H1 (cell line): ENCODE data around the gene CFAP53. TPM values are rescaled to one million over a fixed set of nuclear protein-coding genes. Genes with fewer than 3 reads are reported as not detected.

Experiments
- CTCF ChIA-PET: fragments of 300-600 bp; sonication (Branson Sonifier 250); formaldehyde crosslinking; loops from one replicate; lab custom pipeline; 2021; ENCODE audit not compliant: partially characterized antibody; lab: Charles Lee
- POLR2A ChIA-PET: fragments of 300-600 bp; sonication (Branson Sonifier 250); formaldehyde crosslinking; loops from one replicate; lab custom pipeline; 2021; ENCODE audit warnings: inconsistent platforms; ENCODE audit not compliant: partially characterized antibody; lab: Charles Lee
- DNase-seq, 2 experiments: peaks; one replicate each; pipeline versions ENCODE4 v3.0.0 to v3.0.0-alpha.2; 2010 to 2022; ENCODE audit warnings: low spot score in 2 of 2, low read depth in 1 of 2, mixed read lengths in 1 of 2
- FAIRE-seq: peaks from 2 replicates; lab custom pipeline; 2011; peaks lifted over from hg19 to GRCh38; lab: Jason Lieb, UNC
- H2AFZ ChIP-seq: 2 replicates; pipeline ENCODE4 v1.8.1; 2012; ENCODE audit warnings: low read length, inconsistent platforms
- H2AK5ac ChIP-seq: 2 replicates; pipeline ENCODE4 v1.6.1; 2013; ENCODE audit warnings: low read depth, low read length
- H2BK120ac ChIP-seq: replicated peaks from 2 replicates; pipeline ENCODE3; 2013; ENCODE audit warnings: low read depth, low read length, inconsistent platforms
- H2BK12ac ChIP-seq: 2 replicates; pipeline ENCODE4 v1.6.1; 2013; ENCODE audit warnings: low read depth, low read length
- H2BK15ac ChIP-seq: 2 replicates; pipeline ENCODE4 v1.6.1; 2013; ENCODE audit warnings: low read length
- H2BK20ac ChIP-seq: 2 replicates; pipeline ENCODE4 v1.6.1; 2013; ENCODE audit warnings: low read length
- H2BK5ac ChIP-seq: 2 replicates; pipeline ENCODE4 v1.6.1; 2013; ENCODE audit warnings: low read depth, low read length
- H3K14ac ChIP-seq: 2 replicates; pipeline ENCODE4 v1.6.1; 2013; ENCODE audit warnings: inconsistent platforms; ENCODE audit not compliant: insufficient read length
- H3K18ac ChIP-seq: 2 replicates; pipeline ENCODE4 v1.6.1; 2013; ENCODE audit warnings: low read length; ENCODE audit errors: extremely low read depth
- H3K23ac ChIP-seq: 2 replicates; pipeline ENCODE4 v1.6.1; 2013; ENCODE audit warnings: inconsistent platforms; ENCODE audit not compliant: insufficient read length
- H3K23me2 ChIP-seq: 2 replicates; pipeline ENCODE4 v1.6.1; 2013; ENCODE audit warnings: low read depth, low read length
- H3K27ac ChIP-seq: 2 replicates; pipeline ENCODE4 v1.6.1; 2011; ENCODE audit warnings: low read depth, low read length, inconsistent platforms
- H3K27me3 ChIP-seq, 4 experiments: replicated peaks in 1 of 4; 1 replicate in 1 of 4; 2 replicates in 3 of 4; pipeline versions ENCODE4 v1.6.1 to v1.8.1; 2011 to 2013; ENCODE audit warnings: low read length in 3 of 4, mild to moderate bottlenecking in 3 of 4, inconsistent platforms in 2 of 4, mixed read lengths in 2 of 4, moderate library complexity in 1 of 4; ENCODE audit not compliant: control insufficient read depth in 3 of 4, insufficient read depth in 3 of 4; ENCODE audit errors: extremely low read depth in 1 of 4
- H3K36me3 ChIP-seq, 4 experiments: 2 replicates each; pipeline versions ENCODE4 v1.6.1 to v1.8.1; 2011 to 2013; ENCODE audit warnings: mild to moderate bottlenecking in 4 of 4, low read length in 3 of 4, moderate library complexity in 2 of 4, control low read depth in 1 of 4, inconsistent platforms in 1 of 4; ENCODE audit not compliant: insufficient read depth in 4 of 4, control insufficient read depth in 2 of 4
- H3K4ac ChIP-seq: replicated peaks from 2 replicates; pipeline ENCODE3; 2013; ENCODE audit warnings: low read length, low read depth, mixed read lengths, inconsistent platforms; ENCODE audit not compliant: insufficient read length
- H3K4me1 ChIP-seq, 4 experiments: replicated peaks in 1 of 4; 1 replicate in 1 of 4; 2 replicates in 3 of 4; pipeline versions ENCODE4 v1.6.1 to v1.8.1; 2011 to 2013; ENCODE audit warnings: low read length in 3 of 4, inconsistent platforms in 2 of 4, mixed read lengths in 1 of 4; ENCODE audit not compliant: insufficient read depth in 4 of 4, control insufficient read depth in 3 of 4
- H3K4me2 ChIP-seq, 2 experiments: 2 replicates each; pipeline versions ENCODE4 v1.6.1 to v1.8.1; 2011 to 2013; ENCODE audit warnings: low read depth in 2 of 2, low read length in 2 of 2, control low read depth in 1 of 2, inconsistent platforms in 1 of 2, mild to moderate bottlenecking in 1 of 2; ENCODE audit not compliant: insufficient read depth in 1 of 2
- H3K4me3 ChIP-seq, 4 experiments: fragments of 200-600, 300-600 bp in 1 of 4; sonication (generic), shearing (Covaris generic), sonication (Bioruptor Twin) in 1 of 4; 2 replicates each; pipeline versions ENCODE4 v1.5.1 to v1.8.1; 2011 to 2016; ENCODE audit warnings: low read length in 4 of 4, low read depth in 3 of 4, control low read depth in 2 of 4, inconsistent platforms in 2 of 4, mild to moderate bottlenecking in 2 of 4, mixed read lengths in 1 of 4, moderate library complexity in 1 of 4; ENCODE audit not compliant: insufficient read depth in 2 of 4; ENCODE audit errors: extremely low read depth in 1 of 4
- H3K56ac ChIP-seq: replicated peaks from 2 replicates; pipeline ENCODE3; 2013; ENCODE audit warnings: low read depth, mild to moderate bottlenecking, mixed read lengths, low read length, inconsistent platforms; ENCODE audit not compliant: insufficient read length
- H3K79me1 ChIP-seq: 2 replicates; pipeline ENCODE4 v1.6.1; 2013; ENCODE audit warnings: low read depth, low read length, control low read depth
- H3K79me2 ChIP-seq, 2 experiments: 2 replicates each; pipeline versions ENCODE4 v1.6.1 to v1.8.1; 2012 to 2013; ENCODE audit warnings: low read length in 2 of 2, mild to moderate bottlenecking in 2 of 2, inconsistent platforms in 1 of 2; ENCODE audit not compliant: insufficient read depth in 2 of 2, control insufficient read depth in 1 of 2
- H3K9ac ChIP-seq, 4 experiments: replicated peaks in 1 of 4; 1 replicate in 1 of 4; 2 replicates in 3 of 4; pipeline versions ENCODE4 v1.6.1 to v1.8.1; 2011 to 2013; ENCODE audit warnings: low read depth in 3 of 4, low read length in 3 of 4, control low read depth in 2 of 4, mild to moderate bottlenecking in 2 of 4, moderate library complexity in 2 of 4, inconsistent platforms in 1 of 4; ENCODE audit errors: extremely low read depth in 1 of 4
- H3K9me3 ChIP-seq, 2 experiments: 2 replicates each; pipeline versions ENCODE4 v1.6.1 to v1.8.1; 2012 to 2013; ENCODE audit warnings: mild to moderate bottlenecking in 2 of 2, moderate library complexity in 2 of 2, control low read depth in 1 of 2, inconsistent platforms in 1 of 2, low read depth in 1 of 2, low read length in 1 of 2, mixed read lengths in 1 of 2; ENCODE audit not compliant: insufficient read depth in 2 of 2
- H4K20me1 ChIP-seq, 2 experiments: replicated peaks in 1 of 2; 2 replicates each; pipeline versions ENCODE3 to v1.8.1; 2011 to 2013; ENCODE audit warnings: inconsistent platforms in 2 of 2, low read length in 2 of 2, mild to moderate bottlenecking in 1 of 2; ENCODE audit not compliant: insufficient read depth in 2 of 2, control insufficient read depth in 1 of 2
- H4K5ac ChIP-seq: 2 replicates; pipeline ENCODE4 v1.6.1; 2013; ENCODE audit warnings: low read length, low read depth, mixed read lengths, inconsistent platforms; ENCODE audit not compliant: insufficient read length
- H4K8ac ChIP-seq: 2 replicates; pipeline ENCODE4 v1.8.0; 2013; ENCODE audit warnings: mild to moderate bottlenecking, moderate library complexity, low read length, inconsistent platforms; ENCODE audit not compliant: insufficient read depth; ENCODE audit errors: extremely low read depth
- H4K91ac ChIP-seq: replicated peaks from 2 replicates; pipeline ENCODE3; 2013; ENCODE audit warnings: low read length, mixed read lengths, inconsistent platforms; ENCODE audit not compliant: insufficient read length
- CHD2 ChIP-seq: IDR thresholded peaks from 2 replicates; pipeline ENCODE4 v1.6.1; 2012; ENCODE audit warnings: low read length, improper control_type of control experiment
- CTBP2 ChIP-seq: IDR thresholded peaks from 2 replicates; pipeline ENCODE4 v1.7.0; 2011; ENCODE audit warnings: borderline replicate concordance, mild to moderate bottlenecking, moderate library complexity, mixed read lengths, low read length; ENCODE audit not compliant: insufficient read depth, insufficient read length
- EZH2 ChIP-seq: fragments of 200-600 bp; sonication (generic); IDR thresholded peaks from 2 replicates; pipeline ENCODE4 v1.7.1; 2012; ENCODE audit warnings: low read depth, mild to moderate bottlenecking, moderate library complexity, low read length, inconsistent platforms; ENCODE audit not compliant: severe bottlenecking
- GABPA ChIP-seq: IDR thresholded peaks from 2 replicates; pipeline ENCODE4 v1.6.1; 2011; ENCODE audit warnings: mild to moderate bottlenecking, low read length, moderate library complexity, borderline replicate concordance; ENCODE audit not compliant: insufficient read depth
- RBBP5 ChIP-seq: IDR thresholded peaks from 2 replicates; pipeline ENCODE4 v1.7.1; 2012; ENCODE audit warnings: low read depth, mild to moderate bottlenecking, inconsistent platforms, low read length, moderate library complexity, borderline replicate concordance
- SRF ChIP-seq: IDR thresholded peaks from 2 replicates; pipeline ENCODE4 v1.6.1; 2011; ENCODE audit warnings: mild to moderate bottlenecking, low read depth, low read length, moderate library complexity
- TEAD4 ChIP-seq: IDR thresholded peaks from 2 replicates; pipeline ENCODE4 v1.6.1; 2012; ENCODE audit warnings: low read depth, low read length, inconsistent platforms, mixed read lengths
- WGBS, 2 experiments: shearing (Covaris generic) in 1 of 2; methylation state at CpG; one replicate each; pipeline versions ENCODE4 v1.1.6 to v1.1.7; 2013 to 2015; ENCODE audit warnings: low lambda C conversion rate in 2 of 2, mixed read lengths in 2 of 2, inconsistent platforms in 1 of 2, low coverage in 1 of 2, missing lambda C conversion rate in 1 of 2; ENCODE audit not compliant: insufficient replicate concordance in 2 of 2, insufficient coverage in 1 of 2, insufficient read length in 1 of 2; ENCODE audit errors: extremely low coverage in 1 of 2, missing lambda C conversion rate in 1 of 2; 5-methylcytosine and 5-hydroxymethylcytosine counted together
- polyA plus RNA-seq, 7 experiments: library from polyadenylated mRNA; depleted of rRNA in 3 of 7; stranded (reverse) in 5 of 7; unstranded in 2 of 7; fragments of >200 nt in 5 of 7; fragments of 200-250 nt in 2 of 7; gene quantifications; 1 replicate in 5 of 7; 2 replicates in 1 of 7; 4 replicates in 1 of 7; pipeline versions ENCODE4 v1.2.1 to v1.2.3, GENCODE V29; 2011 to 2013; ENCODE audit warnings: missing spikeins in 2 of 7, mixed read lengths in 2 of 7
- total RNA-seq: library from RNA; stranded (reverse); fragmentation: NEBNext Ultra II Directional; extraction: Animal tissue kit (Norgen Biotek cat#: 25700); gene quantifications from 2 replicates; pipeline ENCODE4 v1.2.1, GENCODE V29; 2021
- TF ChIP-seq, protein P1 (sequence below), 3 experiments: IDR thresholded peaks; 1 replicate in 2 of 3; 2 replicates in 1 of 3; pipeline versions ENCODE4 v1.5.1 to v1.6.1; 2011; ENCODE audit warnings: low read length in 3 of 3, mild to moderate bottlenecking in 3 of 3, inconsistent platforms in 2 of 3, low read depth in 1 of 3, moderate library complexity in 1 of 3; ENCODE audit not compliant: insufficient read depth in 1 of 3; ENCODE audit errors: control extremely low read depth in 1 of 3
- TF ChIP-seq, protein P2 (sequence below): IDR thresholded peaks from 2 replicates; pipeline ENCODE4 v1.6.1; 2012; ENCODE audit warnings: inconsistent platforms
- TF ChIP-seq, protein P3 (sequence below): IDR thresholded peaks from 2 replicates; pipeline ENCODE4 v1.6.1; 2012; ENCODE audit warnings: inconsistent platforms

CFAP53 gene
- total and polyA plus RNA-seq, 2 of the 8 experiments (the other 6 are each of a cell fraction or from before 2014, with no cell fraction given): 0.08 to 0.30 TPM

DNA sequence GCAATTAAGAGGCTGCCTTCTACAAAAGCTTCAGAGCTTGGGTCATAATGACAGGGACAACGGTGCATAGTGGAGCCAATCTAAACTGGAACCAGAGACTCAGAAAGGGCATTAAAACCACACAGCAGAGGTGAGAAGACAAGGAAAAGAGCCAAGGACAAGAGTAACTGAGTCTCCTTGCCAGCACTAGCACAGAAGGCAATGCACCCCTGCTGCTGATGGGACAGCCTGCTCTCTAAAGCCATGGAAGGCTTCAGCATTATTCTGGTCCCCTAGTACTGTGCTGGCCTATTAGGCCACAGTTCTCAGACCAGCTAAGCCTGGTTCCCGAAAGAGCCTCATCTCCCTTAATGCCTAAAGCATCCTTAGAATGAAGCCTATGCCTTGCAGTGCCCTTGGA is 86.8 kb downstream of the CFAP53 start:
- Histone ChIP-seq H3K18ac (no peak overlapping the region), H3K9ac (no peak overlapping the region), H4K8ac (no peak overlapping the region), H3K23me2 (no peaks in the 10 kb centered on the region), H3K27me3 (no peaks in the 10 kb centered on the region), H3K36me3 (no peaks in the 10 kb centered on the region), H2BK120ac (no peak overlapping the region), H3K23ac (no peak overlapping the region), H3K27ac (no peak overlapping the region), H4K20me1 (no peaks in the 10 kb centered on the region), H2BK20ac (no peak overlapping the region), H2AK5ac (no peak overlapping the region), H3K14ac (no peak overlapping the region), H3K79me2 (no peaks in the 10 kb centered on the region), H2AFZ (no peak overlapping the region), H3K4me1 (peaks cover 0 to 5% (median 0%) of the 10 kb centered on the region in 4 experiments; a peak in 1 of 7 replicates), H3K4me2 (no peak overlapping the region), H3K79me1 (no peaks in the 10 kb centered on the region), H3K4me3 (no peak overlapping the region), H4K5ac (no peak overlapping the region), H2BK5ac (no peak overlapping the region), H2BK12ac (no peak overlapping the region), H3K9me3 (no peaks in the 10 kb centered on the region), H2BK15ac (no peak overlapping the region), H4K91ac (no peak overlapping the region), H3K4ac (no peak overlapping the region), H3K56ac (no peak overlapping the region)
- ChIA-PET POLR2A (no interaction called here), CTCF (interaction anchor here (1.0 to 1.8 kb wide), 4 partner anchors 8 to 24 kb away, joined by 3 to 5 read pairs (median 4); partner anchors contain the start of gene MYO5B)
- FAIRE-seq: no peak
- WGBS, 2 experiments: 81% methylated on average over 2 of the region's 2 CpGs; no CpG with 5 or more reads in 1 of the 2 experiments
- no peak for DNase-seq
- TF ChIP-seq, protein P1, sequence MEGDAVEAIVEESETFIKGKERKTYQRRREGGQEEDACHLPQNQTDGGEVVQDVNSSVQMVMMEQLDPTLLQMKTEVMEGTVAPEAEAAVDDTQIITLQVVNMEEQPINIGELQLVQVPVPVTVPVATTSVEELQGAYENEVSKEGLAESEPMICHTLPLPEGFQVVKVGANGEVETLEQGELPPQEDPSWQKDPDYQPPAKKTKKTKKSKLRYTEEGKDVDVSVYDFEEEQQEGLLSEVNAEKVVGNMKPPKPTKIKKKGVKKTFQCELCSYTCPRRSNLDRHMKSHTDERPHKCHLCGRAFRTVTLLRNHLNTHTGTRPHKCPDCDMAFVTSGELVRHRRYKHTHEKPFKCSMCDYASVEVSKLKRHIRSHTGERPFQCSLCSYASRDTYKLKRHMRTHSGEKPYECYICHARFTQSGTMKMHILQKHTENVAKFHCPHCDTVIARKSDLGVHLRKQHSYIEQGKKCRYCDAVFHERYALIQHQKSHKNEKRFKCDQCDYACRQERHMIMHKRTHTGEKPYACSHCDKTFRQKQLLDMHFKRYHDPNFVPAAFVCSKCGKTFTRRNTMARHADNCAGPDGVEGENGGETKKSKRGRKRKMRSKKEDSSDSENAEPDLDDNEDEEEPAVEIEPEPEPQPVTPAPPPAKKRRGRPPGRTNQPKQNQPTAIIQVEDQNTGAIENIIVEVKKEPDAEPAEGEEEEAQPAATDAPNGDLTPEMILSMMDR (IDR thresholded peaks at IDR 0.05; ENCODE audit: control extremely low read depth in 1 of 3, insufficient read depth in 1 of 3, low read depth in 1 of 3, low read length in 3 of 3): no peak
- TF ChIP-seq SRF (no peak), EZH2 (no peak), TEAD4 (no peak), CHD2 (no peak), RBBP5 (no peak), GABPA (no peak), CTBP2 (no peak)
- TF ChIP-seq, protein P2, sequence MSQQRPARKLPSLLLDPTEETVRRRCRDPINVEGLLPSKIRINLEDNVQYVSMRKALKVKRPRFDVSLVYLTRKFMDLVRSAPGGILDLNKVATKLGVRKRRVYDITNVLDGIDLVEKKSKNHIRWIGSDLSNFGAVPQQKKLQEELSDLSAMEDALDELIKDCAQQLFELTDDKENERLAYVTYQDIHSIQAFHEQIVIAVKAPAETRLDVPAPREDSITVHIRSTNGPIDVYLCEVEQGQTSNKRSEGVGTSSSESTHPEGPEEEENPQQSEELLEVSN: no peak
- TF ChIP-seq, protein P3, sequence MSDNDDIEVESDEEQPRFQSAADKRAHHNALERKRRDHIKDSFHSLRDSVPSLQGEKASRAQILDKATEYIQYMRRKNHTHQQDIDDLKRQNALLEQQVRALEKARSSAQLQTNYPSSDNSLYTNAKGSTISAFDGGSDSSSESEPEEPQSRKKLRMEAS: no peak
